ENCODE results near the gene TTC3.
"Not testable (repeated sequence)": the region's sequence is repeated elsewhere in the genome, so short reads cannot be mapped to it uniquely, and the experiment has no call there.

Gene TTC3

DNA sequence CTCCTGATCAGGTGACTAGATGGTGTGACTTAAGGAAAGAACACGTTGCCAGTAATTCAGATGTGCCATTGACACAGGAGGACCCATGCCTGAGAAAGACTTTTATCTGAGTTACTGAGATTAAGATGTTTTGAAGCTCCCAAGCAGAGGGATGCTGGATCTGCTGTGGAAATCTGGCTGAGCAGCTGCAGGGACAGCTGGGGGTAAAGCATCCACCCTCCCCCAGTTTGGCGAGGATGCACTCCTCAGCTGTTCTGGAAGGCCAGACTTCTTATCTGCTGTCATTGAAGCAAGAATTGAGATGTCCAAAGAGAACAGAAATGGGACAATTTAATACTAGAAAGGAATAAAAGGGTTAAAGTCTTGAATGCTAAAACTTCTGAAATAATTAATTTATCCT, 25.7 kb downstream of the TTC3 start:
- no peak for DNase-seq (ENCODE audit: low spot score)

DNA sequence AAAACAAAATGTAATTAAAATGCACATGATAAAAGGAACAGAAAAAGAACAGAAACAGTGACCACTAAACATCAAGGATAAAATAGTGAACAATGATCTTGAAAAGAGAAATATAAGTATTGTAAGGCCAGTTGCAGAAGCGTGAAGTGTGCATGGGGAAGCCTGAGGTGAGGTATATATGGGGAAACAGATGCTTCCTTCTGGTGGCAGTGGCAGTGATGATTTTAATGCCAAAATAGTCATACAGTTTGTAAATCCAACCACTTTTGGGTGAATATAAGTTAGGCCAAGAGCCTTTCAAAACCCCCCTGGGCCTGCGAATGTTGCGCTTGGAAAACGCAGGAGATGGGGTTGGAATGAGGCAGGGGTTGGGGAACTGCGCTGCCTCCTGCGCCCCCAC, 27.3 kb downstream of the TTC3 start:
- DNase-seq (ENCODE audit: low spot score), result no peak

DNA sequence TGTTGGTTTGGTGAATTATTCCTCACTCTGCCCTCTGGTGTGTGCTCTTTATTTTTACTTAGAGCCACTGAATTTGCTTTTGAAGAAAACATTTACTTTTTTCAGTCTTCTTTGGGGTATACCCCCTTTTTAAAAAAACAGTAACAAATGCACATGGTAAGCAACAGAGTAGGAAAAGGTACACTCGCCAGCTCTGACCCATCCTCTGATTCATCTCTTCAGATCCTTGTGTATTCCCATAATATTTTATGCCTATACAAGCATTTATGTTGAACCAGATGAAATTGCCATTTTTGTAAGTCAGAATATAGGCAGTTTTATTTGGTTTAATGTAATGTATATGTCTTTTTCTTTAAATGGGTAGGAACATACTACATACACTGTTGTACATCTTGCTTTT, 28.3 kb downstream of the TTC3 start:
- peak; percentile 9 for DNase-seq (ENCODE audit: low spot score)

DNA sequence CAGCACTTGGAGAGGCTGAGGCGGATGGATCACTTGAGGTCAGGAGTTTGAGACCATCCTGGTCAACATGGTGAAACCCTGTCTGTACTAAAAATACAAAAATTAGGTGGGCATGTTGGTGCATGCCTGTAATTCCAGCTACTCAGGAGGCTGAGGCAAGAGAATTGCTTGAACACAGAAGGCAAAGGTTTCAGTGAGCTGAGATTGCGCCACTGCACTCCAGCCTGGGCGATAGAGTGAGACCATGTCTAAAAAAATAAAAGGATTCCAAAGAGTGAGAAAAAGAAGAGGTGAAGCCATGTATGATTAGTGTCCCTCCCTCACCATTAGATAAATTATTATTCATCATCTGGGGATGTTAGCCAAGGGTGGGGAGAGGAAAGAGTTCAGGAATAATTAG, 29.7 kb downstream of the TTC3 start:
- peak; percentile 31 for DNase-seq (ENCODE audit: low spot score)

DNA sequence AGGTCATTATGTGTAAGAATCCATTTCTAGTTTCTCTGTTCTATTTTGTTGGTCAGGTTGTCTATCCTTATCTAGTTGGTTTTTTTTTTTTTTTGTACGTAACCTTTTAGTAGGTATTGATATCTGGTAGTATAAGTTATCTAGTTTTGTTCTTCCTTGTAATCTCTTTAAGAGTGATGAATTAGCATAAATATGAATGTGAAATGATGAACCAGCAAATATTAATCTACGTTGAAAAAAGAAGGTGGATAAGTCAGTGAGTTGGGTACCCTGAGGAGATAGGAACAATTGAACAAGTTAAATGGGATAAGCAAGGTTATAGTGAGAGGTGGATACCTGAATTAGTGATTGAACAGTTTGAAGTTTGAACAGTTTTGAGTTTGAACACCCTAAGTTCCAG, 33.9 kb downstream of the TTC3 start:
- DNase-seq (ENCODE audit: low spot score), result no peak

DNA sequence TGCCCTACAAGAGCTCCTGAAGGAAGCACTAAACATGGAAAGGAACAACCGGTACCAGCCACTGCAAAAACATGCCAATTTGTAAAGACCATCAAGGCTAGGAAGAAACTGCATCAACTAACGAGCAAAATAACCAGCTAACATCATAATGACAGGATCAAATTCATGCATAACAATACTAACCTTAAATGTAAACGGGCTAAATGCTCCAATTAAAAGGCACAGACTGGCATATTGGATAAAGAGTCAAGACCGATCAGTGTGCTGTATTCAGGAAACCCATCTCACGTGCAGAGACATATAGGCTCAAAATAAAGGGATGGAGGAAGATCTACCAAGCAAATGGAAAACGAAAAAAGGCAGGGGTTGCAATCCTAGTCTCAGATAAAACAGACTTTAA, 38.0 kb downstream of the TTC3 start:
- DNase-seq (ENCODE audit: low spot score), result not testable (repeated sequence)

DNA sequence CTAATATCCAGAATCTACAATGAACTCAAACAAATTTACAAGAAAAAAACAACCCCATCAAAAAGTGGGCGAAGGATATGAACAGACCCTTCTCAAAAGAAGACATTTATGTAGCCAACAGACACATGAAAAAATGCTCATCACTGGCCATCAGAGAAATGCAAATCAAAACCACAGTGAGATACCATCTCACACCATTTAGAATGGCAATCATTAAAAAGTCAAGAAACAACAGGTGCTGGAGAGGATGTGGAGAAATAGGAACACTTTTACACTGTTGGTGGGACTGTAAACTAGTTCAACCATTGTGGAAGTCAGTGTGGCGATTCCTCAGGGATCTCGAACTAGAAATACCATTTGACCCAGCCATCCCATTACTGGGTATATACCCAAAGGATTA, 41.2 kb downstream of the TTC3 start:
- DNase-seq (ENCODE audit: low spot score), result not testable (repeated sequence)

DNA sequence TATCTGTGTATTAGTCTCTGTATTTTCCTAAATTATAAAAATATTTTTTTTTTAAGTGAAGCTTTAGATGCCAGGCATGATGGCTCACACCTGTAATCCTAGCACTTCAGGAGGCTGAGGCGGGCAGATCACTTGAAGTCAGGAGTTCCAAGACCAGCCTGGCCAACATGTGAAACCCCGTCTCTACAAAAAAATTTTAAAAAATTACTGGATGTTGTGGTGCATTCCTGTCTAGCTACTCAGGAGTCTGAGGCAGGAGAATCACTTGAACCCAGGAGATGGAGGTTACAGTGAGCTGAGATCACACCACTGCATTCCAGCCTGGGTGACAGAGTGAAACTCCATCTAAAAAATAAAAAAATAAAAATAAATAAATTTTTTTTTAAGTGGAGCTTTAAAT, 43.4 kb downstream of the TTC3 start:
- DNase-seq (ENCODE audit: low spot score), result peak; percentile 32

DNA sequence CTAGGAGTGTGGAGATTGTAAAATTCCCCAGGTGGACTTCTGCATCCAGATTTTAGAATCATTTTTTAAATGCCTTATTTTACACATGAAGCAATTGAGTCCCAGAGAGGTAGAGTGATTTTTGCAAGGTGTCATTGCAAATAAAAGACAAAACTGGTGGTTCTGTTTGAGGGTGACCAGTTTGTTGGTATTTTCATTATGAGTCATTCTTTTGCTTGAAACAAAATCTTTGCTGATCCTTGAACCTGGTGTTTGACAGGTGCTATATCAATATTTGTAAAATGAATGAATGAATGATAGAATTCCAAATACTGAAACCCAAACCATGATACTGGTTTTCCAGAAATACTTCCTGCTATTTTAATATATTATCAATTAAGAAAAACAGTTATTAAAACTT, 44.1 kb downstream of the TTC3 start:
- DNase-seq (ENCODE audit: low spot score), result peak; percentile 25

DNA sequence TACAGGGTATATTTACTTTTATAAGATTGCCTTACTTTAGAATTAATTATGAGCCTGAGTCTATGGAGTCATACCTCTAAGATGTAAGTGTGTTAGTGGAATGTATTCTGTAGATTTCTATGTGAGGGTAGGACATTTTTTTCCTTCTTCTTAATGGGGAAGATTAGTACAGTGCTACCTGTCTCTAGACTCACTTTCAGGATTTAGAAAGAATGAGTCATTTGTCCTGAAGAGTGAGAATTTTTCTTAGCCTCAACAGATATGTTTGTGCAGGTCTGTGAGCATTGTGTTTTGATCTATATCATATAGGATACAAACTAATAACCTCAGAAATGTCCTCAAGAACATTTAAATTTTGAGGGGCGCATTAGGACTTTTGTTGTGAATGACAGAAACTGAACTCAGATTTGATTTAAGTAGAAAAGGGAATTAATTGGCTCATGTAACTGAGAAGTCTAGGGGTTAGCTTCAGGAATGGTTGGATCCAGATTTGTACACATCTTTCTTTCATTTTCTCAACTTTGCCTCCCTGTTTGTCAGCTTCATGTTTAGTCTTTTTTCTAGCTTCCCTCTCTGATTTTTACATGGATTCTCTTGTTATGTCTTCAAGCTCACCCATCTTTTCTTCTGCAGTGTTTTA, 45.3 kb downstream of the TTC3 start:
- DNase-seq (ENCODE audit: low spot score), result peak; percentile 15

DNA sequence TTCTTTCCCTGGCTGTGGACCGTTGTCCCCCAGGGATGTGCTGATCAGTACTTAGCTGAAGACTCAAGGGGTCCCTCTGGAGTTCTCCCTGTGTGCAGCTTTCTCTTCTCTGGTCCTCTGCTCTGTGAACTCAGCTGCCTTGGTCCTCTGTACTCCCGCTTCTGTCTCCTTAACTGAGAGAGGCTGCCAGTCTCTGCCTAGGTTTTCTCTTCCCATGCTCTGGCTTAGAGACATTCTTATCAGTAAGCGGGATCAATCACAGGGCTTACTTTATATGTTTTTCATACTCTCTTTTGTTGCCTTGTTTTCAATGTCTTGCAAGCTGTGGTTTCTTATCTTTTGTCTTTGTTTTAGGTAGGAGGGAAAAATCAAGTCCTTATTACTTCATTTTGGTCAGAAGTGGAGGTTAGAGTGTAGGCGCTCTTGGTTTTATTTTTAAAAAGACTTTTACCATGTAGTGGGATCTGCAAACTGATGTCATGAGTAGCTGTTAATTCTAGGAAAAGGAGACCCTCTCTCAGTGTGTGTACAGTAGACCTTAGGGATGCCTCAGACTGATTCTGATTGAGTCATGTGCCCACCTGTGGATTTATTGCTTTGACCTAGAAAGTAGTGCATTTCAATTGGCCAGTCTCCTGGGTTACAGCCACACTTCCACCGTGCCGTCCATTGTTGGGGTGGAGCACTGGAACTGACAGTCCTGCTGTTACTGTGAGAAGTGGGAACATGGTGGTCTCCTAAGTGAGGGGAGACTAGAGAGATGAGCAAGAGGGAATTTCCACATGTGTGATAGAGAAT, 46.6 kb downstream of the TTC3 start:
- no peak for DNase-seq (ENCODE audit: low spot score)

DNA sequence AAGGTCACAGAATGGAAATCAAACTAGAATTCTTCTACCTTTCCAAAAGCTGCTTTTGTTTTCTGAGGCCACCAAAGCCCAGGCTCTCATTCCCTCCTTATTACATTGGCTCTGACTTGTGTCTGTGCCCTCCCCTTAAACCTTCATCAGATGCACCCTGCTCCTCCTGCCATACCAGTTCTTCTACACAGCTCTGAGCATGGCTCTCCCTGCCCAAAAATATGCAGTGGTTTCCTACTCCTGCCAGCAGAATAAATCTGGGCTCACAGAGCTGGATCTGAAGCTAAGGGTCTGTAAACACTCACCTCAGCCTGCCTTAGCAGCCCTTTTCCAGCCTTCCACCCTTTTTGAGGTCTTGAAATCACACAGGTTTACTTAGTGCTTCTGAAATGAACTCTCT, 55.0 kb downstream of the TTC3 start:
- no peak for DNase-seq (ENCODE audit: low spot score)

DNA sequence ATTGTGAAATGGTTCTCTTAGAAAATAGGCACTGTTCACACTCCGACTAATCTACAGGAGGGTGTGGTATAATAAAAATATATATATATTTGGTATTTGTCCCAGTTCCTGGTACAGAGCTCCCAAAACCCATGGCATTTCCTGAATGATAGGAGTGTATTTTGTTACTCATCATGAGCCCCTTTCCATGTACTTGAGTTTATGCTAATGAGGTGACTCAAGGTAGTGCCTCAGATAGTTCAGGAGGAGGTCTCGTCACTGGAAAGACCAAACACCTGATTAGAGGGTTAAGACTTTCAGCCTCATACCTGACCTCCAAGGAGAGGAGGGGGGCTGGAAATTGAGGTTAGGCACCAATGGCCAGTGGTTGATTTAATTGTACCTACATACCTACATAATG, 57.9 kb downstream of the TTC3 start:
- peak; percentile 73 for DNase-seq (ENCODE audit: low spot score)

DNA sequence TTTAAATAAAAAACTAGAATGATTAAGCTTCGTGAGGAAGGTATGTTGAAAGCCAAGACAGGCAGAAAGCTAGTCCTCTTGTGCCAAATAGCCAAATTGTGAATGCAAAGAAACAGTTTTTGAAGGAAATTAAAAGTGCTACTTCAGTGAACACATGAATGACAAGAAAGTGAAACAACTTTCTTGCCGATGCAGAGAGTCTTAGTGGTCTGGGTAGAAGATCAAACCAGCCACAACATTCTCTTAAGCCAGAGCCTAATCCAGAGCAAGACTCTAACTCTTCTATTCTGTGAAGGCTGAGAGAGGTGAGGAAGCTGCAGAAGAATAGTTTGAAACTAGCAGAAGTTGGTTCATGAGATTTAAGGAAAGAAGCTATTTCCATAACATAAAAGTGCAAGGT, 63.2 kb downstream of the TTC3 start:
- no peak for DNase-seq (ENCODE audit: low spot score)

DNA sequence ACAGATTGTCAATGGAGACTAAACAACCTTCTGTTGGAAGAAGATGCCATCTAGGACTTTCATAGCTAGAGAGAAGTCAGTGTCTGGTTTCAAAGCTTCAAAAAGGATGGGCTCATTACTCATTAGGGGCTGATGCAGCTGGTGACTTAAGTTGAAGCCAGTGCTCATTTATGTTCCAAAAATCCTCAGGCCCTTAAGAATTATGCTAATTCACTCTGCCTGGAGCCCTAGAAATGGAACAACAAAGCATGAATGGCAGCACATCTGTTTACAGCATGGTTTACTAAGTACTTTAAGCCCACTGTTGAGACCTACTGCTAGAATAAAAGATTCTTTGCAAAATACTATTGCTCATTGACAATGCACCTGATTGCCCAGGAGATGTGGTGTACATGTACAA, 63.7 kb downstream of the TTC3 start:
- no peak for DNase-seq (ENCODE audit: low spot score)

DNA sequence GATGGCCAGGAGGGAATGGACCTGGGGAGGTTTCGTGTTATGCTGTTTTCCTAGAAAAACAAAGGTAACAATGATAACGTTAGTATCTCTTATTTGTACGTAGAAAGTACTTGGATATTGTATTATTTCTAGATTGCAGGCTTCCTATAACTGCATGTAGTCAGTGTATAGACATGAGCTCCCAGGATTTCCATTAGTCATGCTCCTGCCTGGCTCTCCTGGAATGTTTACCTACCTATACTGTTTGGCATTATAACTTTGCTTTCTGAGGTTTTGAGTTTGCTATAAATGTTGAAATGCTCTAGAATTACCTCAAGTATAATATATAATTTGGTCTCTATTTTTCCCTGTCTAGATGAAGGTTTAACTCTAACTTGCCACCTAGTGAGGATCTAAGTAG, 66.1 kb downstream of the TTC3 start:
- no peak for DNase-seq (ENCODE audit: low spot score)

DNA sequence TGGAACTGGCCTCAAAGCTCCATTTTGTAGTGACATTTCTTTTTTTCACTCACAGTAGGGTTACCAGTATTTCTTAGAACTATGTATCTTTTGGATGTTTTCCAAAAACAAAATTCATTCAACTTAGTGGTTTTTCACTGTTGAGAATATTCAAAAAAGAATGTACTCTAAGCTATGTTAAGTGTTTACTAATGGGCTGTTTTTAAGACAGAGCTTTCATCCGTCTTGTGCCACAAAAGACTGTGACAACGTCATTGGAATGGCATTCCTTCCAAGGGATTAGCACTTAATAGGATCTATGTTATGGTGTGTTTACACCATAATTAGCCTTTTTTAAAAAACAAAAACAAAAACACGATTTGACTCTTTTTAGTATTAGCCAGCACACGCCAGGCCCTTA, 66.8 kb downstream of the TTC3 start:
- DNase-seq (ENCODE audit: low spot score), result no peak

DNA sequence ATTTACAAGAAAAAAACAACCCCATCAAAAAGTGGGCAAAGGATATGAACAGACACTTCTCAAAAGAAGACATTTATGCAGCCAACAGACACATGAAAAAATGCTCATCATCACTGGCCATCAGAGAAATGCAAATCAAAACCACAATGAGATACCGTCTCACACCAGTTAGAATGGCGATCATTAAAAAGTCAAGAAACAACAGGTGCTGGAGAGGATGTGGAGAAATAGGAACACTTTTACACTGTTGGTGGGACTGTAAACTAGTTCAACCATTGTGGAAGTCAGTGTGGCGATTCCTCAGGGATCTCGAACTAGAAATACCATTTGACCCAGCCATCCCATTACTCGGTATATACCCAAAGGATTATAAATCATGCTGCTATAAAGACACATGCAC, 70.3 kb downstream of the TTC3 start:
- DNase-seq (ENCODE audit: low spot score), result not testable (repeated sequence)

DNA sequence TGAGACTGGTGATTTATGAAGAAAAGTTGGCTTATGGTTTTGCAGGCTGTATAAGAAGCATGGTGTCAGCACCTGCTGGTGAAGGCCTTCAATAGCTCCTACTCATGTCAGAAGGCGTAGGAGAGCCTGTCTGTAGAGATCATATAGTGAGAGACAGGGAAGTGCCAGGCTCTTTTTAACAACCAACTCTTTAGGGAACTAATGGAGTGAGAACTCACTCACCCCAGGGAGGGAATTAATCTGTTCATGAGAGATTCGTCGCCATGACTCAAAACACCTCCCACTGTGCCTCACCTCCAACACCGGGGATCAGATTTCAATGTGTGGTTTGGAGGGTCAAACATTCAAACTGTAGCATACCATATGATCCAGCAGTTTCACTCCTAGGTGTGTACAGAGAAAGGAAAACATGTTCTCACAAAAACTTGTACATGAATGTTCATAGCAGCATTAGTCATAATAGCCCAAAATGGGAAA, 72.6 kb downstream of the TTC3 start:
- peak; percentile 65 for DNase-seq (ENCODE audit: low spot score)

DNA sequence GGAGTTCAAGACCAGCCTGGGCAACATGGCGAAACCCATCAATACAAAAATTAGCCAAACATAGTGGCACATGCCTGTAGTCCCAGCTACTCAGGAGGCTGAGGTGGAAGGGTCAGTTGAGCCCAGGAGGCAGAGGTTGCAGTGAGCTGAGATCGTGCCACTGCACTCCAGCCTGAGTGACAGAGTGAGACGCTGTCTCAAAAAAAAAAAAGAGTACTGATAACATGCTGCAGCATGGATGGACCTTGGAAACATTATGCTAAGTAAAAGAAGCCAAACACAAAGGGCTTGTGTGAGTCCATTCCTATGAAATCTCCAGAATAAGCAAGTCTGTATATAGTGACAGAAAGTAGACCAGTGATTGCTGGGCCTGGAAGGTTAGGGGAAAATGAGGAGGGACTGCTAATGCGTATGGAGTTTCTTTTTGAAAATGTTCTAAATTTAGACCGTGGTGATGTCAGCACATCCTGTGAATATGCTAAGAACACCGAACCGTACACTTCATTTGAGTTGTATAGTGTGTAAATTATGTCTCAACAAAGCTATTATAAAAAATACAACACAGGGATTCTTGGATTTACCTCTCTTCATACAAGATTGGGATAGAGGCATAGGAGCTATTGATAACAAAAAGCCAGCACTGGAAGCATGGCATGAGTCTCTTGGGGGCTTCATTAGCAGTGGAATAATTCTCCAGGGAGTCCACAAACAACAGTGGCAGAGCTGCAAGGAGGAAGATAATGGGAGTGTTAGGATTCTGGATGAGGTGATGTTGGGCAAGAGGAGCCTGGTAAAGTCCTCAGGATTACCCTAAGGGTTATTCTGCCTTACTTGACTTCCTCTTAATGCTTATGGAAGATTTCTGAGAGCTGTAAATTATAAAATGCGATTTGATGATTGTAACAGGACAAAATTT, 73.5 kb downstream of the TTC3 start:
- no peak for DNase-seq (ENCODE audit: low spot score)

DNA sequence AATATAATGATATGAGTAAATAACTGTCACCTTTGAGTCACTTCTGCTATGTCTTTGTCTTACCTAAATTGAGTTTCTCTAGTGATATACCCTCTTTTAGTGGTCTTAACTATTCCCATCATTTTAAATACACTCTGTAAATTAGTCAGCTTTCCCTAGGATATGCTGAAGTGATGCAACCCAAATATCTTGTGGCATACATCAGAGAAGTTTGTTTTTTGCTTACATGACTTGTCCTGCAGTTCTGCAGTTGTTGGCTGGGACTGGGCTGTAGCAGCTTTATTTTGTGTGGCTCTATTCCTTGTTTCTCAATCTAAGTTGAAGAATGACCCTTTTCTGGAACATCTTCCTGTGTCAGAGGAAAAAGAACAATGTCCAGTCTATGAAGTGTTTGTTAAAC, 76.4 kb downstream of the TTC3 start:
- no peak for DNase-seq (ENCODE audit: low spot score)

DNA sequence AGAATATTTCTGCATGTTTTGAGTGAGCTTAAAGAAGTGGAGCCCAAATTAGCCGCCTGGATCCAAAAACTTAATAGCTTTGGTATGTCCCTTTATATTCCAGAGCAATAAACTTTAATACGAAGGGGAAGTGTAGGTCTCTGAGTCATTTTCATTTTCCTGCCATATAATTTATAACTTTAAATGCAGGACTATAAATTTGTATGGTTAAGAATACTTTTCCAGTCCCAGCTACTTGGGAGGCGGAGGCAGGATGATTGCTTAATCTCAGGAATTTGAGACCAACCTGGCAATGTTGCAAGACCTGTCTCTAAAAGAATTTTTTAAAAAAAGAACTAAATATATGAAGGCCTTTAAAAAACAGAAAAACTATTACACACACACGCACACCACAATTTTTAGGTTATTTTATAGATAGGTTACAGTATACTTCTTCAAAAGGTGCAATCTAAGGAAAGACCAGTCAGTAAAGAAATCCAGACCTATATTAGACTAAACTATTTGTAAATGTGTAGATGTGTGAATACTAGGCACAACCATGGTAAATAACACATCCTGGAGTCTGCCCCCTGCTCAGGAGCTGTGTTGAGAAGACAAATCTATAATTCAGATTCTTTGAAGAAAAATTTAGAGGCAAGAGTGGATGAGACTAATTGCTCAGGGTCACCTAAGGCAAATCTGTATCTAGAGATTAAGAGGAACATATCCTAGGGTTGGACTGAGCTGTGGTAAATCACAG, 80.3 kb downstream of the TTC3 start:
- no peak for DNase-seq (ENCODE audit: low spot score)
